H1 (cell line): ENCODE measurements around the gene FOXL3. TPM values are rescaled to one million over a fixed set of nuclear protein-coding genes. Genes with fewer than 3 reads are reported as not detected.

ENCODE experiments used
- CBX5 ChIP-seq: fragments of 300-800, 300-1000 bp; sonication (generic); IDR thresholded peaks from 2 replicates; pipeline ENCODE4 v1.7.1; 2016; ENCODE audit warnings: antibody characterized with exemption, low read length, low read depth
- CBX8 ChIP-seq: fragments of 300-800, 300-1000 bp; sonication (generic); IDR thresholded peaks from 2 replicates; pipeline ENCODE4 v1.7.1; 2016; ENCODE audit warnings: low read depth, low read length, borderline replicate concordance
- NANOG ChIP-seq: IDR thresholded peaks from 2 replicates; pipeline ENCODE4 v1.6.1; 2011; ENCODE audit warnings: low read length, low read depth, mild to moderate bottlenecking, inconsistent platforms; ENCODE audit not compliant: insufficient read depth, poor library complexity, severe bottlenecking
- PHF8 ChIP-seq: fragments of 200-600 bp; sonication (generic); conservative IDR thresholded peaks from 2 replicates; pipeline ENCODE4 v1.7.1; 2012; ENCODE audit warnings: low read depth, mild to moderate bottlenecking, inconsistent platforms, low read length, moderate library complexity
- SUZ12 ChIP-seq: fragments of 200-600 bp; sonication (generic); IDR thresholded peaks from 2 replicates; pipeline ENCODE4 v1.6.1; 2012; ENCODE audit warnings: mild to moderate bottlenecking, inconsistent platforms, low read length, moderate library complexity, mixed read lengths
- TEAD4 ChIP-seq: IDR thresholded peaks from 2 replicates; pipeline ENCODE4 v1.6.1; 2012; ENCODE audit warnings: low read depth, low read length, inconsistent platforms, mixed read lengths
- ZNF274 ChIP-seq: IDR thresholded peaks from 2 replicates; pipeline ENCODE4 v1.7.0; 2012; ENCODE audit warnings: low read length, borderline replicate concordance; ENCODE audit errors: extremely low read depth
- polyA plus RNA-seq, 7 experiments: library from polyadenylated mRNA; depleted of rRNA in 3 of 7; stranded (reverse) in 5 of 7; unstranded in 2 of 7; fragments of >200 nt in 5 of 7; fragments of 200-250 nt in 2 of 7; gene quantifications; 1 replicate in 5 of 7; 2 replicates in 1 of 7; 4 replicates in 1 of 7; pipeline versions ENCODE4 v1.2.1 to v1.2.3, GENCODE V29; 2011 to 2013; ENCODE audit warnings: missing spikeins in 2 of 7, mixed read lengths in 2 of 7
- total RNA-seq: library from RNA; stranded (reverse); fragmentation: NEBNext Ultra II Directional; extraction: Animal tissue kit (Norgen Biotek cat#: 25700); gene quantifications from 2 replicates; pipeline ENCODE4 v1.2.1, GENCODE V29; 2021

The FOXL3 gene
- total and polyA plus RNA-seq, 2 of the 8 experiments (the other 6 are each of a cell fraction or from before 2014, with no cell fraction given) = not detected

GRCh38 chr7:305410-306151 lies 15.6 kb downstream of the FOXL3 start (continued):
- TF ChIP-seq NANOG = no peak
- TF ChIP-seq CBX8 = no peak
- no peak for TF ChIP-seq SUZ12
- no peak for TF ChIP-seq PHF8
- no peak for TF ChIP-seq TEAD4
- TF ChIP-seq CBX5 = no peak
- TF ChIP-seq ZNF274 = no peak
